K562 (cell line): ENCODE results near the gene AGPAT4. TPM values are rescaled to one million over a fixed set of nuclear protein-coding genes. Genes with fewer than 3 reads are reported as not detected.

Source experiments
- CBX8 ChIP-seq: fragments of 200-600 bp; sonication (generic); IDR thresholded peaks from 2 replicates; pipeline ENCODE4 v1.6.1; 2012; ENCODE audit warnings: borderline replicate concordance, mixed run types, low read depth, mild to moderate bottlenecking, moderate library complexity, mixed read lengths, low read length, control low read depth, inconsistent platforms; ENCODE audit not compliant: poor library complexity, severe bottlenecking; ENCODE audit errors: extremely low read depth
- CC2D1A ChIP-seq: fragments of 450-650 bp; IDR thresholded peaks from 2 replicates; pipeline ENCODE4 v1.6.1; 2017; ENCODE audit warnings: mild to moderate bottlenecking
- EP400 ChIP-seq: fragments of 450-650 bp; IDR thresholded peaks from 2 replicates; pipeline ENCODE4 v1.6.1; 2017; ENCODE audit warnings: antibody characterized with exemption, mild to moderate bottlenecking, moderate library complexity
- HDGF ChIP-seq: fragments of 450-650 bp; IDR thresholded peaks from 2 replicates; pipeline ENCODE4 v1.6.1; 2016
- HNRNPK ChIP-seq: fragments of 200-400 bp; formaldehyde crosslinking; IDR thresholded peaks from one replicate; pipeline ENCODE4 v1.6.1; 2018; ENCODE audit warnings: mild to moderate bottlenecking, low read depth, low read length; ENCODE audit not compliant: poor library complexity, severe bottlenecking
- JUN ChIP-seq, 2 experiments: sonication (generic) in 1 of 2; formaldehyde crosslinking in 1 of 2; IDR thresholded peaks; 2 replicates each; pipeline versions ENCODE4 v1.6.1 to v1.8.0; 2012 to 2022; ENCODE audit warnings: borderline replicate concordance in 2 of 2, mild to moderate bottlenecking in 2 of 2, improper control_type of control experiment in 1 of 2, low read depth in 1 of 2, low read length in 1 of 2, missing genetic modification reagents in 1 of 2
- NCOA1 ChIP-seq: fragments of 450-650 bp; IDR thresholded peaks from 2 replicates; pipeline ENCODE4 v1.6.1; 2016; ENCODE audit warnings: low read depth
- ZNF324 ChIP-seq: fragments of 250-450 bp; sonication (Bioruptor Pico); IDR thresholded peaks from 2 replicates; pipeline ENCODE4 v1.4.0; 2020; ENCODE audit warnings: mild to moderate bottlenecking
- ZNF507 ChIP-seq: conservative IDR thresholded peaks from 2 replicates; pipeline ENCODE4 v1.6.1; 2017; ENCODE audit warnings: missing genetic modification characterization, missing compliant biosample characterization
- ZNF584 ChIP-seq: fragments of 200-800 bp; sonication (Bioruptor generic); IDR thresholded peaks from 2 replicates; pipeline ENCODE4 v1.6.1; 2016; ENCODE audit warnings: low read depth, mild to moderate bottlenecking, missing genetic modification characterization, missing compliant biosample characterization
- polyA plus RNA-seq, 8 experiments: library from polyadenylated mRNA; depleted of rRNA in 4 of 8; stranded (reverse) in 5 of 8; unstranded in 3 of 8; fragments of >200 nt; fragmentation: Nextera tagmentation in 2 of 8; fragmentation: Illumina TruSeq in 1 of 8; extraction: Ambion mirVana in 2 of 8; extraction: Trizol in 1 of 8; gene quantifications; 2 replicates each; pipeline versions ENCODE4 v1.2.1 to v1.2.3, GENCODE V29; 2011 to 2014; ENCODE audit warnings: inconsistent platforms in 1 of 8, missing spikeins in 1 of 8
- total RNA-seq, 7 experiments: library from RNA; depleted of rRNA in 6 of 7; stranded (reverse); fragments of >200 nt in 6 of 7; fragmentation: Illumina TruSeq in 2 of 7; extraction: Trizol in 2 of 7; gene quantifications; 2 replicates each; pipeline versions ENCODE4 v1.2.1 to v1.2.3, GENCODE V29; 2011 to 2021; ENCODE audit warnings: low replicate concordance in 1 of 7
- TF ChIP-seq, protein P1 (sequence below), 2 experiments: fragments of 450-650 bp; conservative IDR thresholded peaks; 2 replicates each; pipeline ENCODE4 v1.6.1; 2017; ENCODE audit warnings: mild to moderate bottlenecking in 2 of 2, moderate library complexity in 2 of 2
- TF ChIP-seq, protein P2 (sequence below), 2 experiments: fragments of 450-650 bp; formaldehyde crosslinking in 1 of 2; IDR thresholded peaks; 2 replicates each; pipeline versions ENCODE4 v1.4.0 to v1.6.1; 2014 to 2020; ENCODE audit warnings: mild to moderate bottlenecking in 2 of 2, borderline replicate concordance in 1 of 2, low read depth in 1 of 2
- TF ChIP-seq, protein P3 (sequence below), 2 experiments: fragments of 250-450 bp in 1 of 2; fragments of 450-650 bp in 1 of 2; sonication (Bioruptor Pico) in 1 of 2; IDR thresholded peaks; 2 replicates each; pipeline versions ENCODE4 v1.6.1 to v1.8.0; 2016 to 2021; ENCODE audit warnings: mild to moderate bottlenecking in 2 of 2, moderate library complexity in 2 of 2, missing compliant biosample characterization in 1 of 2, missing genetic modification characterization in 1 of 2

The AGPAT4 gene
- total and polyA plus RNA-seq, 9 of the 15 experiments (the other 6 are each of a cell fraction or from before 2014, with no cell fraction given) = 2.2 to 15.0 (median 5.7) TPM

DNA sequence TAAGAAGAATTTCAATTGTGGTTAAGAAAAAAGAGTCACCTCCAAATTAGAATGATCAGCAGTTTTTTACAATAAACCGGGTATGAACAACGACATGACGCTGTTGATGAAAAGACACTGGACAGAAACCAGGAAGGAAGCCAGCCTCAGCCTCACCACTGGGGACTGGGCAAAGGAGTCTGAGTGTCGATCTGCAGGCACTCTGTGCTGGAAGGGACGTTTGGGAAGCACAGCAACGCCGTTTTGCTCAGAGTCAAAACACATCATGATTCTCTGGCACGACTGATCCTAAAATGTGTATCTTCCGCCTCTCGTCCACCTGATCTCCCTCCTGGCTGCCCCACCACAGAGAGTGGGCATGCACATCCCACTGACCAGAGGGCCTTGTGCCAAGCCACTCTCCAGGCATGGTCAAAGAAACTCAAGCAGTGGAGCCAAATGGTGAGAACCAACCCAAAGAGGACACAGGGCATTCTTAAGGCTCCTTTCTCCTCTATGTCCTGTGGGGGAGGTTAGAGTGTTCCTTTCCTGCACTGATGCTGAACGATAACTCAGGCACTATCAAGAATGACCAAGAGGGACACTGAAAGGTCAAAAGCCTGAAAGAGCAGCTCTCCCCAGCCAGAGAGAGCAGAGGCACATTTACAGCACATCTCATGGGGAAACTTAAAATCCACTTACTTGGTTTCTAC lies 68.8 kb downstream of the AGPAT4 start (continued):
- TF ChIP-seq, protein P1, sequence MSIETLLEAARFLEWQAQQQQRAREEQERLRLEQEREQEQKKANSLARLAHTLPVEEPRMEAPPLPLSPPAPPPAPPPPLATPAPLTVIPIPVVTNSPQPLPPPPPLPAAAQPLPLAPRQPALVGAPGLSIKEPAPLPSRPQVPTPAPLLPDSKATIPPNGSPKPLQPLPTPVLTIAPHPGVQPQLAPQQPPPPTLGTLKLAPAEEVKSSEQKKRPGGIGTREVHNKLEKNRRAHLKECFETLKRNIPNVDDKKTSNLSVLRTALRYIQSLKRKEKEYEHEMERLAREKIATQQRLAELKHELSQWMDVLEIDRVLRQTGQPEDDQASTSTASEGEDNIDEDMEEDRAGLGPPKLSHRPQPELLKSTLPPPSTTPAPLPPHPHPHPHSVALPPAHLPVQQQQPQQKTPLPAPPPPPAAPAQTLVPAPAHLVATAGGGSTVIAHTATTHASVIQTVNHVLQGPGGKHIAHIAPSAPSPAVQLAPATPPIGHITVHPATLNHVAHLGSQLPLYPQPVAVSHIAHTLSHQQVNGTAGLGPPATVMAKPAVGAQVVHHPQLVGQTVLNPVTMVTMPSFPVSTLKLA (conservative IDR thresholded peaks at IDR 0.05) = 0 out of 4 replicates have a peak, but pooled peaks of 1 of the 2 experiments have one; percentile 38
- TF ChIP-seq, protein P2, sequence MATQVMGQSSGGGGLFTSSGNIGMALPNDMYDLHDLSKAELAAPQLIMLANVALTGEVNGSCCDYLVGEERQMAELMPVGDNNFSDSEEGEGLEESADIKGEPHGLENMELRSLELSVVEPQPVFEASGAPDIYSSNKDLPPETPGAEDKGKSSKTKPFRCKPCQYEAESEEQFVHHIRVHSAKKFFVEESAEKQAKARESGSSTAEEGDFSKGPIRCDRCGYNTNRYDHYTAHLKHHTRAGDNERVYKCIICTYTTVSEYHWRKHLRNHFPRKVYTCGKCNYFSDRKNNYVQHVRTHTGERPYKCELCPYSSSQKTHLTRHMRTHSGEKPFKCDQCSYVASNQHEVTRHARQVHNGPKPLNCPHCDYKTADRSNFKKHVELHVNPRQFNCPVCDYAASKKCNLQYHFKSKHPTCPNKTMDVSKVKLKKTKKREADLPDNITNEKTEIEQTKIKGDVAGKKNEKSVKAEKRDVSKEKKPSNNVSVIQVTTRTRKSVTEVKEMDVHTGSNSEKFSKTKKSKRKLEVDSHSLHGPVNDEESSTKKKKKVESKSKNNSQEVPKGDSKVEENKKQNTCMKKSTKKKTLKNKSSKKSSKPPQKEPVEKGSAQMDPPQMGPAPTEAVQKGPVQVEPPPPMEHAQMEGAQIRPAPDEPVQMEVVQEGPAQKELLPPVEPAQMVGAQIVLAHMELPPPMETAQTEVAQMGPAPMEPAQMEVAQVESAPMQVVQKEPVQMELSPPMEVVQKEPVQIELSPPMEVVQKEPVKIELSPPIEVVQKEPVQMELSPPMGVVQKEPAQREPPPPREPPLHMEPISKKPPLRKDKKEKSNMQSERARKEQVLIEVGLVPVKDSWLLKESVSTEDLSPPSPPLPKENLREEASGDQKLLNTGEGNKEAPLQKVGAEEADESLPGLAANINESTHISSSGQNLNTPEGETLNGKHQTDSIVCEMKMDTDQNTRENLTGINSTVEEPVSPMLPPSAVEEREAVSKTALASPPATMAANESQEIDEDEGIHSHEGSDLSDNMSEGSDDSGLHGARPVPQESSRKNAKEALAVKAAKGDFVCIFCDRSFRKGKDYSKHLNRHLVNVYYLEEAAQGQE (IDR thresholded peaks at IDR 0.05; ENCODE audit: borderline replicate concordance) = peak; percentile 29
- TF ChIP-seq, protein P2 (CRISPR knock-in tag; IDR thresholded peaks at IDR 0.05; ENCODE audit: low read depth) = no peak
- TF ChIP-seq ZNF507 (no peak), HDGF (peak; percentile 98), CC2D1A (peak; percentile 84; the same call in 1 of the 2 replicates), NCOA1 (peak; percentile 69; the same call in 1 of the 2 replicates), HNRNPK (no peak), JUN (IDR thresholded peaks at IDR 0.05; ENCODE audit: borderline replicate concordance, low read depth, low read length) (0 out of 2 replicates have a peak, but pooled peaks have one; percentile 19), JUN (CRISPR knock-in tag; IDR thresholded peaks at IDR 0.05; ENCODE audit: borderline replicate concordance) (no peak), ZNF324 (no peak), EP400 (peak; percentile 59), CBX8 (no peak), ZNF584 (CRISPR knock-in tag) (0 out of 2 replicates have a peak, but pooled peaks have one; percentile 47)
- TF ChIP-seq, protein P3, sequence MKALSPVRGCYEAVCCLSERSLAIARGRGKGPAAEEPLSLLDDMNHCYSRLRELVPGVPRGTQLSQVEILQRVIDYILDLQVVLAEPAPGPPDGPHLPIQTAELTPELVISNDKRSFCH (CRISPR knock-in tag; IDR thresholded peaks at IDR 0.05) = no peak
- TF ChIP-seq, protein P3 (tag; IDR thresholded peaks at IDR 0.05) = peak; percentile 99
